GM18526 (cell line): Measurements from ENCODE around the gene WIF1.

ENCODE experiments used
- POLR2A ChIP-seq: IDR thresholded peaks from 3 replicates; pipeline ENCODE4 v1.6.1; 2011; ENCODE audit not compliant: insufficient read length; ENCODE audit errors: extremely low read depth

Gene WIF1

GRCh38 chr12:65016881-65017650 is 104.0 kb downstream of the WIF1 start:
- TF ChIP-seq POLR2A = no peak

GRCh38 chr12:65015850-65016249 is 105.3 kb downstream of the WIF1 start:
- TF ChIP-seq POLR2A = no peak

GRCh38 chr12:65014504-65015271 is 106.4 kb downstream of the WIF1 start:
- no peak for TF ChIP-seq POLR2A

GRCh38 chr12:65010437-65010836 is 110.7 kb downstream of the WIF1 start:
- no peak for TF ChIP-seq POLR2A

- TF ChIP-seq POLR2A = no peak
Observed at GRCh38 chr12:65005716-65006115, 115.4 kb downstream of the WIF1 start.

- TF ChIP-seq POLR2A = no peak
Observed at GRCh38 chr12:65004270-65004669, 116.8 kb downstream of the WIF1 start.
